Measurements from ENCODE around the gene RPS15.
"Not testable (repeated sequence)": the region's sequence is repeated elsewhere in the genome, so short reads cannot be mapped to it uniquely, and the experiment has no call there.

RPS15 gene

GRCh38 chr19:1402411-1403070 is 35.7 kb upstream of the RPS15 start:
- no peak for DNase-seq (ENCODE audit: low spot score)

GRCh38 chr19:1406774-1407527 is 31.2 kb upstream of the RPS15 start:
- peak; percentile 98 for DNase-seq (ENCODE audit: low spot score)

- no peak for DNase-seq (ENCODE audit: low spot score)
Observed at GRCh38 chr19:1407528-1408299, 30.5 kb upstream of the RPS15 start, which contains the start of gene DAZAP1. DAZAP1 (plus strand) TSS chr19:1407586; CDS start chr19:1407774, 188 bp downstream.

- DNase-seq (ENCODE audit: low spot score), result peak; percentile 67
Observed at GRCh38 chr19:1408300-1409203, 29.6 kb upstream of the RPS15 start.

- DNase-seq (ENCODE audit: low spot score), result no peak
Observed at GRCh38 chr19:1409204-1410005, 28.8 kb upstream of the RPS15 start.

- DNase-seq (ENCODE audit: low spot score), result peak; percentile 40
Observed at GRCh38 chr19:1410136-1410786, 27.9 kb upstream of the RPS15 start.

GRCh38 chr19:1410789-1411188 is 27.4 kb upstream of the RPS15 start:
- DNase-seq (ENCODE audit: low spot score), result no peak

GRCh38 chr19:1411255-1412191 is 26.7 kb upstream of the RPS15 start:
- no peak for DNase-seq (ENCODE audit: low spot score)

GRCh38 chr19:1412323-1412923 is 25.8 kb upstream of the RPS15 start:
- no peak for DNase-seq (ENCODE audit: low spot score)

- DNase-seq (ENCODE audit: low spot score), result no peak
Observed at GRCh38 chr19:1412995-1413800, 25.0 kb upstream of the RPS15 start.

- DNase-seq (ENCODE audit: low spot score), result no peak
Observed at GRCh38 chr19:1416014-1416841, 22.0 kb upstream of the RPS15 start.

GRCh38 chr19:1417145-1417544 is 21.1 kb upstream of the RPS15 start:
- DNase-seq (ENCODE audit: low spot score), result no peak

- no peak for DNase-seq (ENCODE audit: low spot score)
Observed at GRCh38 chr19:1417681-1418495, 20.3 kb upstream of the RPS15 start.

GRCh38 chr19:1418496-1418775 is 19.8 kb upstream of the RPS15 start:
- DNase-seq (ENCODE audit: low spot score), result no peak

- no peak for DNase-seq (ENCODE audit: low spot score)
Observed at GRCh38 chr19:1418951-1419738, 19.1 kb upstream of the RPS15 start.

GRCh38 chr19:1420085-1420484 is 18.1 kb upstream of the RPS15 start:
- not testable (repeated sequence) for DNase-seq (ENCODE audit: low spot score)
